ENCODE results near the gene CACNG5.

DNA sequence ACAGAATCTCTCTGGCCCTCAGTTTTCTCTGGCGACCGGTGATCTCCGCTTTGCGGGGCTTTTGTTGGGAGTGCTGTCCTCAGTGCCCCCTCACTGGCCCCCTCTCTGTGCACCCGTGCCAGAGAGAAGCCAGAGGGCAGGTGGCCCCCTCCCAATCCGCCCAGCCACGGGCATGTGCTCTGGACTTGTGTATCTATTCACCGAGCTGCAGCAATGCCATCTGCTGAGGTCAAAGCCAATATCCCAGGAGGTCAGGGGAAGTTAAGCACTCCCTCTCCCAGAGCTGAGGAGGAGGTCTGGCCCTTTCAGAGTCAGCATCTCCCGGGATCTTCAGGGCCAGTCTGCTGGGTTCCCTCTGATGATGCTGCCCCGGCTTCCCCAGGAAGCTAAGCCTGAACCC is 5.1 kb downstream of the CACNG5 start:
- TF ChIP-seq, protein P1, sequence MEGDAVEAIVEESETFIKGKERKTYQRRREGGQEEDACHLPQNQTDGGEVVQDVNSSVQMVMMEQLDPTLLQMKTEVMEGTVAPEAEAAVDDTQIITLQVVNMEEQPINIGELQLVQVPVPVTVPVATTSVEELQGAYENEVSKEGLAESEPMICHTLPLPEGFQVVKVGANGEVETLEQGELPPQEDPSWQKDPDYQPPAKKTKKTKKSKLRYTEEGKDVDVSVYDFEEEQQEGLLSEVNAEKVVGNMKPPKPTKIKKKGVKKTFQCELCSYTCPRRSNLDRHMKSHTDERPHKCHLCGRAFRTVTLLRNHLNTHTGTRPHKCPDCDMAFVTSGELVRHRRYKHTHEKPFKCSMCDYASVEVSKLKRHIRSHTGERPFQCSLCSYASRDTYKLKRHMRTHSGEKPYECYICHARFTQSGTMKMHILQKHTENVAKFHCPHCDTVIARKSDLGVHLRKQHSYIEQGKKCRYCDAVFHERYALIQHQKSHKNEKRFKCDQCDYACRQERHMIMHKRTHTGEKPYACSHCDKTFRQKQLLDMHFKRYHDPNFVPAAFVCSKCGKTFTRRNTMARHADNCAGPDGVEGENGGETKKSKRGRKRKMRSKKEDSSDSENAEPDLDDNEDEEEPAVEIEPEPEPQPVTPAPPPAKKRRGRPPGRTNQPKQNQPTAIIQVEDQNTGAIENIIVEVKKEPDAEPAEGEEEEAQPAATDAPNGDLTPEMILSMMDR (IDR thresholded peaks at IDR 0.05), result no peak
- TF ChIP-seq POLR2AphosphoS5 (IDR thresholded peaks at IDR 0.05) (no peak), POLR2A (IDR thresholded peaks at IDR 0.05) (no peak)

Data from gastroesophageal sphincter (tissue), 3 donors.